Vagina (tissue), 2 donors: Measurements from ENCODE around the gene NEB.

Source experiments
- POLR2A ChIP-seq, 2 donors: fragments of 450-650 bp; IDR thresholded peaks; one replicate each; pipeline ENCODE4 v1.6.1; 2017; ENCODE audit warnings: antibody characterized with exemption in 2 of 2, mild to moderate bottlenecking in 2 of 2, moderate library complexity in 2 of 2
- TF ChIP-seq, protein P1 (sequence below), 3 experiments: fragments of 450-650 bp in 2 of 3; fragments of 200-600 bp in 1 of 3; sonication (generic) in 1 of 3; IDR thresholded peaks; one replicate each; pipeline ENCODE4 v1.5.1; 2017 to 2019; ENCODE audit warnings: antibody characterized with exemption in 3 of 3, mild to moderate bottlenecking in 2 of 3, moderate library complexity in 2 of 3

DNA sequence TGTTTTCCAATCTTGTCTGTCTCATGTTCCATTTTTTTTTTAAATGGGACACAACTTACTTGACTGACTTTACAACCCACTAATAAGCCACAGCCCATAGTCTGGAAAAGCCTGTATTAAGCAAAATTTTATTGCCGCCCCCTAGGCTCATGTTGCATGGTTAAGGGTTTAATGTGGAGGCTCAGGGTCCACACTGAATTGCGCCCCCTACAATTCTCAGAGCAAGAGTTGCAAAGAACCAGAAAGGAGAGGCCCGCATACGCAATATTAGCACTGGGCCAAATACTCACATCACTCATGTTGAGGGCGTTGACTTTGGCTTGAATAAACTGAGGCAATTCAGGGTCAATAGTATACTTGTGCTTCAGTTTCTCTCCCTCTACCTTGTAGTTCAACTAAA is 65.5 kb downstream of the NEB start:
- TF ChIP-seq, protein P1, sequence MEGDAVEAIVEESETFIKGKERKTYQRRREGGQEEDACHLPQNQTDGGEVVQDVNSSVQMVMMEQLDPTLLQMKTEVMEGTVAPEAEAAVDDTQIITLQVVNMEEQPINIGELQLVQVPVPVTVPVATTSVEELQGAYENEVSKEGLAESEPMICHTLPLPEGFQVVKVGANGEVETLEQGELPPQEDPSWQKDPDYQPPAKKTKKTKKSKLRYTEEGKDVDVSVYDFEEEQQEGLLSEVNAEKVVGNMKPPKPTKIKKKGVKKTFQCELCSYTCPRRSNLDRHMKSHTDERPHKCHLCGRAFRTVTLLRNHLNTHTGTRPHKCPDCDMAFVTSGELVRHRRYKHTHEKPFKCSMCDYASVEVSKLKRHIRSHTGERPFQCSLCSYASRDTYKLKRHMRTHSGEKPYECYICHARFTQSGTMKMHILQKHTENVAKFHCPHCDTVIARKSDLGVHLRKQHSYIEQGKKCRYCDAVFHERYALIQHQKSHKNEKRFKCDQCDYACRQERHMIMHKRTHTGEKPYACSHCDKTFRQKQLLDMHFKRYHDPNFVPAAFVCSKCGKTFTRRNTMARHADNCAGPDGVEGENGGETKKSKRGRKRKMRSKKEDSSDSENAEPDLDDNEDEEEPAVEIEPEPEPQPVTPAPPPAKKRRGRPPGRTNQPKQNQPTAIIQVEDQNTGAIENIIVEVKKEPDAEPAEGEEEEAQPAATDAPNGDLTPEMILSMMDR (IDR thresholded peaks at IDR 0.05) = no peak
- no peak for TF ChIP-seq POLR2A (IDR thresholded peaks at IDR 0.05)
